H1 (cell line): ENCODE measurements around the gene ZNF791. TPM values are rescaled to one million over a fixed set of nuclear protein-coding genes. Genes with fewer than 3 reads are reported as not detected.

Source experiments
- CTCF ChIA-PET: fragments of 300-600 bp; sonication (Branson Sonifier 250); formaldehyde crosslinking; loops from one replicate; lab custom pipeline; 2021; ENCODE audit not compliant: partially characterized antibody; lab: Charles Lee
- POLR2A ChIA-PET: fragments of 300-600 bp; sonication (Branson Sonifier 250); formaldehyde crosslinking; loops from one replicate; lab custom pipeline; 2021; ENCODE audit warnings: inconsistent platforms; ENCODE audit not compliant: partially characterized antibody; lab: Charles Lee
- DNase-seq, 2 experiments: peaks; one replicate each; pipeline versions ENCODE4 v3.0.0 to v3.0.0-alpha.2; 2010 to 2022; ENCODE audit warnings: low spot score in 2 of 2, low read depth in 1 of 2, mixed read lengths in 1 of 2
- FAIRE-seq: peaks from 2 replicates; lab custom pipeline; 2011; peaks lifted over from hg19 to GRCh38; lab: Jason Lieb, UNC
- H2AFZ ChIP-seq: 2 replicates; pipeline ENCODE4 v1.8.1; 2012; ENCODE audit warnings: low read length, inconsistent platforms
- H2AK5ac ChIP-seq: 2 replicates; pipeline ENCODE4 v1.6.1; 2013; ENCODE audit warnings: low read depth, low read length
- H2BK120ac ChIP-seq: replicated peaks from 2 replicates; pipeline ENCODE3; 2013; ENCODE audit warnings: low read depth, low read length, inconsistent platforms
- H2BK12ac ChIP-seq: 2 replicates; pipeline ENCODE4 v1.6.1; 2013; ENCODE audit warnings: low read depth, low read length
- H2BK15ac ChIP-seq: 2 replicates; pipeline ENCODE4 v1.6.1; 2013; ENCODE audit warnings: low read length
- H2BK20ac ChIP-seq: 2 replicates; pipeline ENCODE4 v1.6.1; 2013; ENCODE audit warnings: low read length
- H2BK5ac ChIP-seq: 2 replicates; pipeline ENCODE4 v1.6.1; 2013; ENCODE audit warnings: low read depth, low read length
- H3K14ac ChIP-seq: 2 replicates; pipeline ENCODE4 v1.6.1; 2013; ENCODE audit warnings: inconsistent platforms; ENCODE audit not compliant: insufficient read length
- H3K18ac ChIP-seq: 2 replicates; pipeline ENCODE4 v1.6.1; 2013; ENCODE audit warnings: low read length; ENCODE audit errors: extremely low read depth
- H3K23ac ChIP-seq: 2 replicates; pipeline ENCODE4 v1.6.1; 2013; ENCODE audit warnings: inconsistent platforms; ENCODE audit not compliant: insufficient read length
- H3K23me2 ChIP-seq: 2 replicates; pipeline ENCODE4 v1.6.1; 2013; ENCODE audit warnings: low read depth, low read length
- H3K27ac ChIP-seq: 2 replicates; pipeline ENCODE4 v1.6.1; 2011; ENCODE audit warnings: low read depth, low read length, inconsistent platforms
- H3K27me3 ChIP-seq, 4 experiments: replicated peaks in 1 of 4; 1 replicate in 1 of 4; 2 replicates in 3 of 4; pipeline versions ENCODE4 v1.6.1 to v1.8.1; 2011 to 2013; ENCODE audit warnings: low read length in 3 of 4, mild to moderate bottlenecking in 3 of 4, inconsistent platforms in 2 of 4, mixed read lengths in 2 of 4, moderate library complexity in 1 of 4; ENCODE audit not compliant: control insufficient read depth in 3 of 4, insufficient read depth in 3 of 4; ENCODE audit errors: extremely low read depth in 1 of 4
- H3K36me3 ChIP-seq, 4 experiments: 2 replicates each; pipeline versions ENCODE4 v1.6.1 to v1.8.1; 2011 to 2013; ENCODE audit warnings: mild to moderate bottlenecking in 4 of 4, low read length in 3 of 4, moderate library complexity in 2 of 4, control low read depth in 1 of 4, inconsistent platforms in 1 of 4; ENCODE audit not compliant: insufficient read depth in 4 of 4, control insufficient read depth in 2 of 4
- H3K4ac ChIP-seq: replicated peaks from 2 replicates; pipeline ENCODE3; 2013; ENCODE audit warnings: low read length, low read depth, mixed read lengths, inconsistent platforms; ENCODE audit not compliant: insufficient read length
- H3K4me1 ChIP-seq, 4 experiments: replicated peaks in 1 of 4; 1 replicate in 1 of 4; 2 replicates in 3 of 4; pipeline versions ENCODE4 v1.6.1 to v1.8.1; 2011 to 2013; ENCODE audit warnings: low read length in 3 of 4, inconsistent platforms in 2 of 4, mixed read lengths in 1 of 4; ENCODE audit not compliant: insufficient read depth in 4 of 4, control insufficient read depth in 3 of 4
- H3K4me2 ChIP-seq, 2 experiments: 2 replicates each; pipeline versions ENCODE4 v1.6.1 to v1.8.1; 2011 to 2013; ENCODE audit warnings: low read depth in 2 of 2, low read length in 2 of 2, control low read depth in 1 of 2, inconsistent platforms in 1 of 2, mild to moderate bottlenecking in 1 of 2; ENCODE audit not compliant: insufficient read depth in 1 of 2
- H3K4me3 ChIP-seq, 4 experiments: fragments of 200-600, 300-600 bp in 1 of 4; sonication (generic), shearing (Covaris generic), sonication (Bioruptor Twin) in 1 of 4; 2 replicates each; pipeline versions ENCODE4 v1.5.1 to v1.8.1; 2011 to 2016; ENCODE audit warnings: low read length in 4 of 4, low read depth in 3 of 4, control low read depth in 2 of 4, inconsistent platforms in 2 of 4, mild to moderate bottlenecking in 2 of 4, mixed read lengths in 1 of 4, moderate library complexity in 1 of 4; ENCODE audit not compliant: insufficient read depth in 2 of 4; ENCODE audit errors: extremely low read depth in 1 of 4
- H3K56ac ChIP-seq: replicated peaks from 2 replicates; pipeline ENCODE3; 2013; ENCODE audit warnings: low read depth, mild to moderate bottlenecking, mixed read lengths, low read length, inconsistent platforms; ENCODE audit not compliant: insufficient read length
- H3K79me1 ChIP-seq: 2 replicates; pipeline ENCODE4 v1.6.1; 2013; ENCODE audit warnings: low read depth, low read length, control low read depth
- H3K79me2 ChIP-seq, 2 experiments: 2 replicates each; pipeline versions ENCODE4 v1.6.1 to v1.8.1; 2012 to 2013; ENCODE audit warnings: low read length in 2 of 2, mild to moderate bottlenecking in 2 of 2, inconsistent platforms in 1 of 2; ENCODE audit not compliant: insufficient read depth in 2 of 2, control insufficient read depth in 1 of 2
- H3K9ac ChIP-seq, 4 experiments: replicated peaks in 1 of 4; 1 replicate in 1 of 4; 2 replicates in 3 of 4; pipeline versions ENCODE4 v1.6.1 to v1.8.1; 2011 to 2013; ENCODE audit warnings: low read depth in 3 of 4, low read length in 3 of 4, control low read depth in 2 of 4, mild to moderate bottlenecking in 2 of 4, moderate library complexity in 2 of 4, inconsistent platforms in 1 of 4; ENCODE audit errors: extremely low read depth in 1 of 4
- H3K9me3 ChIP-seq, 2 experiments: 2 replicates each; pipeline versions ENCODE4 v1.6.1 to v1.8.1; 2012 to 2013; ENCODE audit warnings: mild to moderate bottlenecking in 2 of 2, moderate library complexity in 2 of 2, control low read depth in 1 of 2, inconsistent platforms in 1 of 2, low read depth in 1 of 2, low read length in 1 of 2, mixed read lengths in 1 of 2; ENCODE audit not compliant: insufficient read depth in 2 of 2
- H4K20me1 ChIP-seq, 2 experiments: replicated peaks in 1 of 2; 2 replicates each; pipeline versions ENCODE3 to v1.8.1; 2011 to 2013; ENCODE audit warnings: inconsistent platforms in 2 of 2, low read length in 2 of 2, mild to moderate bottlenecking in 1 of 2; ENCODE audit not compliant: insufficient read depth in 2 of 2, control insufficient read depth in 1 of 2
- H4K5ac ChIP-seq: 2 replicates; pipeline ENCODE4 v1.6.1; 2013; ENCODE audit warnings: low read length, low read depth, mixed read lengths, inconsistent platforms; ENCODE audit not compliant: insufficient read length
- H4K8ac ChIP-seq: 2 replicates; pipeline ENCODE4 v1.8.0; 2013; ENCODE audit warnings: mild to moderate bottlenecking, moderate library complexity, low read length, inconsistent platforms; ENCODE audit not compliant: insufficient read depth; ENCODE audit errors: extremely low read depth
- H4K91ac ChIP-seq: replicated peaks from 2 replicates; pipeline ENCODE3; 2013; ENCODE audit warnings: low read length, mixed read lengths, inconsistent platforms; ENCODE audit not compliant: insufficient read length
- ASH2L ChIP-seq: fragments of 200-600, 300-600 bp; sonication (generic); IDR thresholded peaks from one replicate; pipeline ENCODE4 v1.7.1; 2017; ENCODE audit warnings: low read length
- BRCA1 ChIP-seq: IDR thresholded peaks from 2 replicates; pipeline ENCODE4 v1.6.1; 2012; ENCODE audit warnings: low read depth, low read length, improper control_type of control experiment
- CBX8 ChIP-seq: fragments of 300-800, 300-1000 bp; sonication (generic); IDR thresholded peaks from 2 replicates; pipeline ENCODE4 v1.7.1; 2016; ENCODE audit warnings: low read depth, low read length, borderline replicate concordance
- GABPA ChIP-seq: IDR thresholded peaks from 2 replicates; pipeline ENCODE4 v1.6.1; 2011; ENCODE audit warnings: mild to moderate bottlenecking, low read length, moderate library complexity, borderline replicate concordance; ENCODE audit not compliant: insufficient read depth
- KDM5A ChIP-seq: fragments of 200-600 bp; IDR thresholded peaks from 2 replicates; pipeline ENCODE4 v1.7.1; 2012; ENCODE audit warnings: mild to moderate bottlenecking, low read length, inconsistent platforms, mixed read lengths
- PHF8 ChIP-seq: fragments of 200-600 bp; sonication (generic); conservative IDR thresholded peaks from 2 replicates; pipeline ENCODE4 v1.7.1; 2012; ENCODE audit warnings: low read depth, mild to moderate bottlenecking, inconsistent platforms, low read length, moderate library complexity
- POLR2AphosphoS5 ChIP-seq: IDR thresholded peaks from 2 replicates; pipeline ENCODE4 v1.6.1; 2011; ENCODE audit warnings: low read depth, low read length
- RBBP5 ChIP-seq: IDR thresholded peaks from 2 replicates; pipeline ENCODE4 v1.7.1; 2012; ENCODE audit warnings: low read depth, mild to moderate bottlenecking, inconsistent platforms, low read length, moderate library complexity, borderline replicate concordance
- SIRT6 ChIP-seq: IDR thresholded peaks from one replicate; pipeline ENCODE4 v1.7.1; 2012; ENCODE audit warnings: low read length, inconsistent platforms
- SRF ChIP-seq: IDR thresholded peaks from 2 replicates; pipeline ENCODE4 v1.6.1; 2011; ENCODE audit warnings: mild to moderate bottlenecking, low read depth, low read length, moderate library complexity
- TBP ChIP-seq: IDR thresholded peaks from 2 replicates; pipeline ENCODE4 v1.6.1; 2011; ENCODE audit warnings: low read depth, low read length, improper control_type of control experiment
- TCF12 ChIP-seq: IDR thresholded peaks from 2 replicates; pipeline ENCODE4 v1.6.1; 2011; ENCODE audit warnings: low read depth, mild to moderate bottlenecking, low read length
- WGBS, 2 experiments: shearing (Covaris generic) in 1 of 2; methylation state at CpG; one replicate each; pipeline versions ENCODE4 v1.1.6 to v1.1.7; 2013 to 2015; ENCODE audit warnings: low lambda C conversion rate in 2 of 2, mixed read lengths in 2 of 2, inconsistent platforms in 1 of 2, low coverage in 1 of 2, missing lambda C conversion rate in 1 of 2; ENCODE audit not compliant: insufficient replicate concordance in 2 of 2, insufficient coverage in 1 of 2, insufficient read length in 1 of 2; ENCODE audit errors: extremely low coverage in 1 of 2, missing lambda C conversion rate in 1 of 2; 5-methylcytosine and 5-hydroxymethylcytosine counted together
- polyA plus RNA-seq, 7 experiments: library from polyadenylated mRNA; depleted of rRNA in 3 of 7; stranded (reverse) in 5 of 7; unstranded in 2 of 7; fragments of >200 nt in 5 of 7; fragments of 200-250 nt in 2 of 7; gene quantifications; 1 replicate in 5 of 7; 2 replicates in 1 of 7; 4 replicates in 1 of 7; pipeline versions ENCODE4 v1.2.1 to v1.2.3, GENCODE V29; 2011 to 2013; ENCODE audit warnings: missing spikeins in 2 of 7, mixed read lengths in 2 of 7
- total RNA-seq: library from RNA; stranded (reverse); fragmentation: NEBNext Ultra II Directional; extraction: Animal tissue kit (Norgen Biotek cat#: 25700); gene quantifications from 2 replicates; pipeline ENCODE4 v1.2.1, GENCODE V29; 2021

The ZNF791 gene
- total and polyA plus RNA-seq, 2 of the 8 experiments (the other 6 are each of a cell fraction or from before 2014, with no cell fraction given) = 4.1 to 18.6 TPM

DNA sequence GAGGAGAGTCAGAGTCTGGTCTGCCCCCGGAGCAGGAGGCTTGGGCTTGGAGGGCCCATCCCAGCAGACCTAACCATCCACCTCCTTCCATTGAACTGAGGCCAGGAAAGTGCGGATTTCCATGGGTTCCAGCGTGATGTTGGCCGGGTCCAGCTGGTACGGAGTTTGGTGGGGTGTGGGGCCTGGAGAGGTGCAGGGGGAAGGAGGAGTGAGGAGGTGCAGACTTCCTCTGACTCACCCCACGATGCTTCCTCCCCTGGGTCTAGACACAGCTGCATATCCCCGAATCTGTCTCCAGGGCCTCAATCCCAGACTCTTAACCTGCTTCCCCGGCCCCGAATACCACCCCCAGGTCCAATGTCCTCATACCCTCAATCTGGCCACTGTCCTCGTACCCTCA lies 35.8 kb downstream of the ZNF791 start:
- no peak for TF ChIP-seq SIRT6
- TF ChIP-seq KDM5A = no peak
- no peak for TF ChIP-seq ASH2L
- no peak for TF ChIP-seq SRF
- no peak for TF ChIP-seq POLR2AphosphoS5
- no peak for TF ChIP-seq TBP
- TF ChIP-seq RBBP5 = no peak
- TF ChIP-seq PHF8 = no peak
- TF ChIP-seq CBX8 = no peak
- TF ChIP-seq TCF12 = no peak
- TF ChIP-seq BRCA1 = no peak
- TF ChIP-seq GABPA = no peak
- CTCF ChIA-PET = interaction anchor here (1.2 to 1.3 kb wide), 2 partner anchors 10 to 13 kb away, joined by 5 to 6 read pairs; no protein-coding TSS in a partner anchor

More for the DNA sequence above, 35.8 kb downstream of the ZNF791 start:
- DNase-seq (no peak), FAIRE-seq (no peak)
- H4K91ac ChIP-seq = no peak overlapping the region
- H3K27me3 ChIP-seq = no peaks in the 10 kb centered on the region
- 89% methylated on average over 10 of the region's 10 CpGs; no CpG with 5 or more reads in 1 of the 2 experiments for WGBS, 2 experiments
- H2BK15ac ChIP-seq = no peak overlapping the region
- H2BK20ac ChIP-seq = no peak overlapping the region
- no peaks in the 10 kb centered on the region for H3K23me2 ChIP-seq
- H2AK5ac ChIP-seq = no peak overlapping the region
- H3K14ac ChIP-seq = no peak overlapping the region
- no peak overlapping the region for H3K9ac ChIP-seq
- H3K23ac ChIP-seq = no peak overlapping the region
- H3K79me2 ChIP-seq = no peaks in the 10 kb centered on the region
- H3K27ac ChIP-seq = no peak overlapping the region
- H2BK12ac ChIP-seq = no peak overlapping the region
- no peak overlapping the region for H4K8ac ChIP-seq
- H3K4me2 ChIP-seq = no peak overlapping the region
- H3K9me3 ChIP-seq = peaks cover 0 to 4% of the 10 kb centered on the region in 2 experiments; a peak in 1 of 4 replicates
- H3K4me3 ChIP-seq = no peak overlapping the region
- H3K79me1 ChIP-seq = no peaks in the 10 kb centered on the region
- POLR2A ChIA-PET = interaction anchor here (1.3 kb wide), 1 partner anchor 36 kb away, joined by 8 read pairs; the partner anchor contains the start of genes ZNF490 and ZNF791
- no peak overlapping the region for H3K18ac ChIP-seq
- H3K36me3 ChIP-seq = peaks cover 0 to 3% (median 0%) of the 10 kb centered on the region in 4 experiments; a peak in 1 of 8 replicates
- H2BK120ac ChIP-seq = no peak overlapping the region
- no peak overlapping the region for H2AFZ ChIP-seq
- H3K4me1 ChIP-seq = no peaks in the 10 kb centered on the region
- H4K20me1 ChIP-seq = no peaks in the 10 kb centered on the region
- no peak overlapping the region for H3K56ac ChIP-seq
- H2BK5ac ChIP-seq = no peak overlapping the region
- no peak overlapping the region for H4K5ac ChIP-seq
- H3K4ac ChIP-seq = no peak overlapping the region
